ENCODE results near the gene THUMPD1.
"Not testable (repeated sequence)": the region's sequence is repeated elsewhere in the genome, so short reads cannot be mapped to it uniquely, and the experiment has no call there.

Gene THUMPD1

DNA sequence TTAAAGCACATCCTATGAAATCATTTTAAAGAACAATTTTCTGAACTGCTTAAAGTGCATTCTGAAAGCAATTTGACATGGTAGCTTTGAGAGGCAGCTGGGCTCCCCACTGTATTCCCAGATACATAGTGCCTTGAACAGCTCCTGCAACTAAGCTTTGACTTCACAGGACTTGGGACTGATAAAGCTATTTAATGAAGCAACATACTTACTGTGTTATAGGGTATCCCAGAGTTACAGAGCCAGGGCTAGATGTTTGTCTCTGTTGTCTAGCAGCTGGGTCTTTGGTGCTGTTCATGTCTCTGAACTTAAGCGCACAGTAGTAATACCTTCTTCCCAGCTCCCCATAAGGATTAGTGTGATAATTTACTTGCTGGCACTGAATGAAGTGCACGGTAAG is 45.0 kb downstream of the THUMPD1 start:
- DNase-seq = no peak

DNA sequence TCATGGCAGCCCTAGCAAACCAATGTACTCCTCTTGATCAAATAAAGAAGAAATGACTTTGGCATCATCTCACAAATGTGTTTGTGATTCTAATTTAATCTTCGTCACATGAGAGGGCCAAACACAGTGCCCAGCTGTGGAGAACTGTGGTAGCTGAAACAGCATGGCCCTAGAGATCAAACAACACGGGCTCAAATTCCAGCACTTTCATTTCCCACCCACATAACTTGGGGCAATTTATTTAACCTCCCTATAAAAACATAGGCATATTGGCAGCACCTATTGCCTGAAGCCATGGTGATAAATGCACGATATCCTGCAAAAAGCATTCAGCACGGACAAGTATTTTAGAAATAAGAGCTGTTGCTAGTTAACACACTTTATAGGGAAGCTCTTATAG is 46.6 kb downstream of the THUMPD1 start:
- no peak for DNase-seq

DNA sequence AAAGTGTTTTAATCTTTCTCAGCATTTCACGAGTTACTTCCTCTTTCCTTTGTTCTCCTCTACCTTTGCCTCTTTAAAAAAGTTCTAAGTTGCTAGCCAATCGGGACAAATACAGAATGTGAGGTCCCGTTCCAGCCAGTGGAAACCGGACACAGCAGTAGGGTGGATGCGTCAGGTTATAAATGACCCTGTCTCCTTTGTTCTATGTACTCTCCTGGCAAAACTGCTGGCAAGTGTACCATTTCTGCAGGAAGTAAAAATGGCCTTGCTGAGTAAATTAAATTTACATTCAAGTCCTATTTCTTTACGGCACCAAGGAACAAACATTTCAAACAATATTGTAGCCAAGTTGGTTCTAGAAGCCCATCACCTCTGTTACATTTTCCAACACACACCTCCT is 47.5 kb downstream of the THUMPD1 start:
- DNase-seq = not testable (repeated sequence)

DNA sequence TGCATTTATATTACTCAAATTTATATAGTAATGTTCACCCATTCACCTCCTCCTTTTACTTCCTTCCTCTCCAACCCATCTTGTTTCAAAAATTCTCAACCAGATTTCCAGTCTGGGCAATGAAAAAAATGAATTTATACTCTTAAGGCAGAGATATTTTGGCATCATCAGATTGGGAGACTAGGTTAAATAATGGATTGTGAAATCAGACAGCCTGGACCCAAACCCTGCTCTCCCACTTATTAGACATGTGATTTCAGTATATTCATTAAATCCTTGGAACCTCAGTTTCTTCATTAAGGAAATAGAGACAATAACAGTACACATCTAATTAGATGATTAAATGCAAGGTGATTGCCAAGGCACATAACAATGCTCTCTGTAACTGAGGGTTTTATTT is 52.0 kb downstream of the THUMPD1 start:
- no peak for DNase-seq

DNA sequence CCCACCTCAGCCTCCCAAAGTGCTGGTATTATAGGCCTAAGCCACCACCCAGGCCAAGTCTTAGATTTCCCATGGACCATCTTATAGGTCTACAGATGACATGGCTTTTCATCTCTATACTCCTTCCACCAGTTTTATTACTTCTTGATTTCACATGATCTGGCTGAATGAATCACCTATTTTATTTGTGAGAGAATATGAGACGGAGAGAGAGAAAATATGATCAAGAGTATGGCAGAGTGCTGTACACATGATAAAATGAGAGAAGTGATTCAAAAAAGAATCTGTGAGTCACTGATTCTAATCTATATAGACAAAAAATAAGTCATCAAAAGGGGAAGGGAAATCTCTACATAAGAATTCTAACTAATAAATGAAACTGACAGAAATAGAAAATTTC is 57.8 kb downstream of the THUMPD1 start:
- no peak for DNase-seq
